ENCODE results near the gene CSTF3.

Gene CSTF3

DNA sequence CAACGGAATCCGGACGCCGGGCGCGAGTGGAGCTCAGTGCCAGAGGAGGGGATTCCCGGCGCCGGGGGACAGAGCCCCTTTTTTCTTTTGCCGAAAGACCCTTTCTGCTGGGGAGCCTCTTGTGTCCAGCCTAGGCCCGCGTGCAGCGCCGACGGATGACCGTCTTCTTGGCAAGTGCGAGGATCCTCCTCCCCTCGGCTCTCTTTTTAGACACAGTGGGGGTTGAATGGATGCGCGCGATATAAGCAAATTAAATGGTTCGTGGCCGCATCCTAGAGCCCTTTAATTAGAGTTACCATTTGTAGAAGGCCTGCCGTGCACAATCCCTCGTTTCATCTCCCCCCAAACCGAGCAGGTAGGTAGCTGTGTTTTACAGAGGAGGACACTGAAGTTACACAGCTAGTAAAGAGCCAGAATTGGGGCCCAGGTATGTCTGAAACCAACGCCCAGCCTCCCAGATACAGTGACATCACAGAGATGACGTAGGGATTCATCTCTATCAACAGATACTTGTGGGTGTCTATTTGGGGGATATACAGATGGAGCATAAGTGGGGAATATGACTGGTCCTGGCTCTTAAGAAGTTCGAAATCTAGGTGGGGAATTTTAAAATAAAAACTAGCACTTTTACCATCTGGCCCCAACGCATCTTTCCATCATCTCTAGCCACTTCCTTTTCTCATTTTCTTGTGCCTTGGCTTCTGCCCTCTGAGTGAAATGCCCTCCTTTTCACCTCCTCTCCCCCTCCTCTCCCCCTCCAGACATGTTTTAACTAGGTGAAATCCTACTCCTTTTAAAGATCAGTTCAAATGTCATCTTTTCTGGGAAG, 121.0 kb downstream of the CSTF3 start:
- peak; percentile 48 for DNase-seq

- peak; percentile 74 for DNase-seq
Measured at GRCh38 chr11:33039274-33040032, 121.8 kb downstream of the CSTF3 start, which contains the start of gene TCP11L1. TSS of gene TCP11L1 (plus strand) at chr11:33039572. CDS start at chr11:33043774, 4,202 bp downstream.

DNA sequence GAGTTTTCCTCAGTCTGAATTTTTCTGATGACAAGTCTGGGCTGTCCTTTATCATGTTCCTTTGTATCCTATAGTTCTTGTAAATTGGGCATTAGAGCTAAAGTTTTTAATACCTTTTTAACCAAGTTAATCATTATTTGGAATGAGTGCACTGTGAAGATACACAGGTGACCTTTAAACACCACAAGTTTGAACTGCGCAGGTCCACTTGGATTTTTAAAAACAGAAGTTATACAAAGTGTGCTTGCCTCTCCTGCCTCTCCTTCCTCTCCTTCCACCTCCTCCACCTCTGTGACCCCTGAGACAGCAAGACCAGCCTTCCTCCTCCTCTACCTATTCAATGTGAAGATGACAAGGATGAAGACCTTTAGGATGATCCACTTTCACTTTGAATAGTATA, 126.3 kb downstream of the CSTF3 start:
- no peak for DNase-seq
